ENCODE measurements around the gene HCRTR1.
"Not testable (repeated sequence)": the region's sequence is repeated elsewhere in the genome, so short reads cannot be mapped to it uniquely, and the experiment has no call there.

The HCRTR1 gene

DNA sequence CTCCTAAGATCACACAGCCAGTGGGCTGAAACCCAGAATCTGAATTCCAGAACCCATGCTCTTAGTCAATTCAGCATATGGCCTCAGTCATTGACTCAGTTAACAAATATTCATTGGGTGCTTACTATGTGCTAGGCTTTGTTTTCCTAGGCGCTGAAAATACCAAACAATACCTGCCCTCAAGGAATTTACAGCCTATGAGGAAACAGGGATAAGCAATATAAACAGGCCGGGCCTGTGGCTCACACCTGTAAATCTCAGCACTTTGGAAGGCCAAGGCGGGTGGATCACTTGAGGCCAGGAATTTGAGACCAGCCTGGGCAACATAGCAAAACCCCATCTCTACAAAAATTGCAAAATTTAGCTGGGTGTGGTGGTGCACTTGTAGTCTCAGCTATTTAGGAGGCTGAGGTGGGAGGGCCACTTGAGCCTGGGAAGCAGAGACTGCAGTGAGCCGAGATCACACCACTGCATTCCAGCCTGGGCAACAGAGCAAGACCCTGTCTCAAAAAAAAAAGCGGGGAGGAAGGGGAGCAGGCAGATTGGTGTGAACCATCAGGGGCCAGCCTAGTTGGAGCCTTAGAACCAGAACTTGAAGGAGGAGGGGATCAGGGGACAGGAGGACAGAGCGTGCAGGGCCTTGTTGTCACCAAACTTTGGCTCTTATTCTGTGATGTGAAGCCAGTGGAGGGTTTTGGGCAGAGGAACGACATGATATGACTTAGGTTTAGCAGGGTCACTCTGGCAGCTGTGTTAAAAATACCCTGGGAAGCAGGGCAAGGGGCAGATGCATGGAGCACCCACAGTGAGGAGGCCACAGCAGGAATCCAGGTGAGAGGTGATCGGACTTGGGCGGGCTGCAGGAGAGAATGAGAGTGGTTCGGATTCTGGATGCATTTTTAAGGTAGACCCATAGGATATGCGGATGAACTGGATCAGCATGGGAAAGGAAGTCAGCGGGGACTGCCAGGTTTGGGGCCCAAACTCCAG is 35.4 kb upstream of the HCRTR1 start:
- no peak for DNase-seq (ENCODE audit: low read depth)

DNA sequence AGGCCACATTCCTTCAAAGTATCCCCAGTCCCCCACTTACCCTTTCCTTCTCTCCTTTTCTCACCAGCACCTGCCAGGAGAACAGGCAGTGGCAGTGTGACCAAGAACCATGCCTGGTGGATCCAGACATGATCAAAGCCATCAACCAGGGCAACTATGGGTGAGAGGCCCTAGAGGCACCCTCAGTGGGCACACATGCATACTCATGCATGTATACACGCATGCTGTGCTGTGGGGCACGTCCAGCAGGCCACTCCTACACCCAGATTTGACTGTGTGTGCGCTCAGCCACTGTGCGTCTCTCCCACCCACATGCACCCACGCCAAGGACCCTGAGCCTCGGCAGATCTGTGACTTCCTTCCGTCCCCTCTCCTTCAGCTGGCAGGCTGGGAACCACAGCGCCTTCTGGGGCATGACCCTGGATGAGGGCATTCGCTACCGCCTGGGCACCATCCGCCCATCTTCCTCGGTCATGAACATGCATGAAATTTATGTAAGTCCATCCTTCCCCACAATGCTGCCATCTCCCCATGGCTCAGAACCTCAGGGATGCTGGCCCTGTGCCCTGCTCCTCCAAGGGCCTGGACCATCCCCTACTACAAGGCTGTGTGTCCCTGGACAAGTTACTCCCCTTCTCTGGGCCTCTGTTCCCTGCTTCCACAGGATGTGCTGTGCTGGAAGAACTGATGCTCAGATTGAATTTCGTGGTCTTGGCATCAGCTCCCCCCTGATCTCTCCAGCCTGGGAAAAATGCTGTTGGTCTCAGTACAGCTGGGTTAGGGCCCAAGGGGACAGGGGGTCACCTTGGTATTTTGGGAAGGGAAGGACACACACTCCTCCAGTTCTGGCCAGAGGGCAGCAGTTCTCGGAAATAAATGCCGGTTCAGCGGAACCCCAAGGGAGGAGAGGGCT is 34.2 kb upstream of the HCRTR1 start:
- DNase-seq (ENCODE audit: low read depth) = no peak

DNA sequence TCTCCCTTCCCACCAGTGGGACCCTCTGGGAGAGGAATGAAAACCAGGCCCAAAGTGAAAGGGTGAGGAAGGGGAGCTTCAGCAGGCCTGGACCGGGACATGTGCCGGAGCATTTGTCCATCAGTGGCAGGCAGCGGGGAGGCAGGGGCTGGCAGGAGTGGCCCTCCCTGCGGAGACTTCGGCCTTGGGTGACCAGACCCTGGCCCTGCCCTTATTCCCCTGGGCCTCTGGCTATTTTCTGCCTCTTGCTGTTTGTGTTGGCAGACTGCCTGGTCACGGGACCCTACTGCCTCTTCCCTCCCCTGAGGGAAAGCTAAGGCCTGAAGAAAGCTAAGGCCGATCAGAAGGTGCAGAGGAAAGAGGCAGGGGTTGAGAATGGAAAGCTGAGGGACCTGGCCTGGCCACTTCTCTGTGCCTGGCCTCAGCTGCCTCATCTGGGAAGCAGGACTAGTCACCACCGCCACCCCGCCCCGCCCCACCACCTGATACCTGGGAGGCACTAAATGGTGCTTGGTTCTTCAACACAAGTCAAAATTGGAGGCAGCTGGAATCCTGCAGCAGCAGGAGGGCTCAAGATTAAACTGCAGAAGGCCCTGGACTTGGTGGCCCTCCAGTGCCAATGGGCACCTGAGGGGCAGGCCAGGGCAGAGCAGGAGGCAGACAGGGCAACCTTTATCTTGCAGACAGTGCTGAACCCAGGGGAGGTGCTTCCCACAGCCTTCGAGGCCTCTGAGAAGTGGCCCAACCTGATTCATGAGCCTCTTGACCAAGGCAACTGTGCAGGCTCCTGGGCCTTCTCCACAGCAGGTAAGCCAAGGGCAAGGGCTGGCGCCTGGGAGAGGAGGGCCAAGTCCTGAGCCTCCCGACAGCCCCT is 33.3 kb upstream of the HCRTR1 start:
- no peak for DNase-seq (ENCODE audit: low read depth)

DNA sequence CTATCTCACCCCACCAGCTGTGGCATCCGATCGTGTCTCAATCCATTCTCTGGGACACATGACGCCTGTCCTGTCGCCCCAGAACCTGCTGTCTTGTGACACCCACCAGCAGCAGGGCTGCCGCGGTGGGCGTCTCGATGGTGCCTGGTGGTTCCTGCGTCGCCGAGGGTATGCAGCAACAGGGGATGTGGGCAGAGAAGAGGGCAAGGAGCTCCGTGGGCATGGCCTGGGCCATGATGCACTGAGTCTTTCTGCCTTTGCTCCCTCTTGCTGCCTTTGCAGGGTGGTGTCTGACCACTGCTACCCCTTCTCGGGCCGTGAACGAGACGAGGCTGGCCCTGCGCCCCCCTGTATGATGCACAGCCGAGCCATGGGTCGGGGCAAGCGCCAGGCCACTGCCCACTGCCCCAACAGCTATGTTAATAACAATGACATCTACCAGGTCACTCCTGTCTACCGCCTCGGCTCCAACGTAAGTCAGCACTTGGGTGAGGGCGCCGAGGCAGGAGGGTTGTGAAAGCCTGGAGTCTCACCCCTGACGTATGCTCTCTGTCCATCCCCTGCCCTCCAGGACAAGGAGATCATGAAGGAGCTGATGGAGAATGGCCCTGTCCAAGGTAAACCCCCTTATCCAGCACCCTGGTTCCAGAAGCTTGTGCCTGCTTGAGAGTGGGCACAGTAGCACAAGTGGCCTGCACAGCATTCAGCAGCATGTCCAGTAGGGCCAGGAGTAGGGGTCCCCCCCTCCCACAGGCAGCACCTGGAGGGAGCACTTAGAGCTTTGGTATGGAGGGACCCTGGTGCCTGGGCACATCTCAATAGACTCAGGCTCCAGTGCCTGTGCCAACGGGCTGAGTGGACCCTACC is 32.4 kb upstream of the HCRTR1 start:
- DNase-seq (ENCODE audit: low read depth) = no peak

DNA sequence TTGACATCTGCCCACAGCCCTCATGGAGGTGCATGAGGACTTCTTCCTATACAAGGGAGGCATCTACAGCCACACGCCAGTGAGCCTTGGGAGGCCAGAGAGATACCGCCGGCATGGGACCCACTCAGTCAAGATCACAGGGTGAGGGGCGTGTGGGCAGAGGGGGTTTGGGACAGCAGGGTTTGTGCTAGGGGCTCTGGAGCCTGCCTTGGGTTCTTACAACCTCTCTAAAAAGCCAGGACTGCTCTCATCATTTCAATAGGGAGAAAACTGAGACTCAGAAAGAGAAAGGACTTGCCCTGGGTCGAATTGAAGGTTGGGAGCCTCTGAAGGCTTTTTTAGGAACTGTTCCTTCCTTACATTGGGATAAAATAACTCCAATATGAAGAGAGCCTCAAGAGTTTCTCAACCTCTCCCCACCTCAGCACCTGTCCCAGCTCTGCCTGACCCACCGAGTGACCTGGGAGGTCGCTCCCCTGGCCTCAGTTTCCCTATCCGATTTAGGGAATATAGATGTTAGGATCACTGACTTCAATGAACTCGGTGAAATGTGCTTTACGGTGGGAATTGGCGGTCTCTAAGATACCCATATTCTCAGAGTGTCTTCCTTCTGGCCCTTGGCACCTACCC is 31.6 kb upstream of the HCRTR1 start:
- no peak for DNase-seq (ENCODE audit: low read depth)

DNA sequence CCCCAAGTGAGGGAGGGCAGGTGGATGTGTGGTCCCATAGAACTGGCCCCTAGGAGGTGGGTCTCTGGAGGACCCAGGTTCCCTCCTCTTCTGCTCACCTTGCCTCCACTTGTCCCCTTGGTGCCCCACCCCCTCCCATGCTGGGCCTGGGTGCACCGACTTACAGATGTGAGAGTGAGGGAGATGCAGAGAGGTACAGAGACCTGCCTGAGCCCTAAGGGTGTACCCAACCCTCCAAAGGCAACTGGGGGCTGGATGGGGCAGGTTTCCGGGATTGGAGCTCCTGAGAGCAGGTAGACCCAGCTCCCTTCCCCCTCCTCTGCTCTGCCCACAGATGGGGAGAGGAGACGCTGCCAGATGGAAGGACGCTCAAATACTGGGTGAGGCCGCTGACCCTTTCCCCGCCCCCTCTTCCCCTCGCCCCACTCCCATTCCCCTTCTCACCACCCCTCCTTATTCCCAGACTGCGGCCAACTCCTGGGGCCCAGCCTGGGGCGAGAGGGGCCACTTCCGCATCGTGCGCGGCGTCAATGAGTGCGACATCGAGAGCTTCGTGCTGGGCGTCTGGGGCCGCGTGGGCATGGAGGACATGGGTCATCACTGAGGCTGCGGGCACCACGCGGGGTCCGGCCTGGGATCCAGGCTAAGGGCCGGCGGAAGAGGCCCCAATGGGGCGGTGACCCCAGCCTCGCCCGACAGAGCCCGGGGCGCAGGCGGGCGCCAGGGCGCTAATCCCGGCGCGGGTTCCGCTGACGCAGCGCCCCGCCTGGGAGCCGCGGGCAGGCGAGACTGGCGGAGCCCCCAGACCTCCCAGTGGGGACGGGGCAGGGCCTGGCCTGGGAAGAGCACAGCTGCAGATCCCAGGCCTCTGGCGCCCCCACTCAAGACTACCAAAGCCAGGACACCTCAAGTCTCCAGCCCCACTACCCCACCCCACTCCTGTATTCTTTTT is 30.8 kb upstream of the HCRTR1 start:
- DNase-seq (ENCODE audit: low read depth) = no peak

DNA sequence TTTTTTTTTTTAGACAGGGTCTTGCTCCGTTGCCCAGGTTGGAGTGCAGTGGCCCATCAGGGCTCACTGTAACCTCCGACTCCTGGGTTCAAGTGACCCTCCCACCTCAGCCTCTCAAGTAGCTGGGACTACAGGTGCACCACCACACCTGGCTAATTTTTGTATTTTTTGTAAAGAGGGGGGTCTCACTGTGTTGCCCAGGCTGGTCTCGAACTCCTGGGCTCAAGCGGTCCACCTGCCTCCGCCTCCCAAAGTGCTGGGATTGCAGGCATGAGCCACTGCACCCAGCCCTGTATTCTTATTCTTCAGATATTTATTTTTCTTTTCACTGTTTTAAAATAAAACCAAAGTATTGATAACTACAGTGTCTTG is 30.2 kb upstream of the HCRTR1 start:
- DNase-seq (ENCODE audit: low read depth) = not testable (repeated sequence)

DNA sequence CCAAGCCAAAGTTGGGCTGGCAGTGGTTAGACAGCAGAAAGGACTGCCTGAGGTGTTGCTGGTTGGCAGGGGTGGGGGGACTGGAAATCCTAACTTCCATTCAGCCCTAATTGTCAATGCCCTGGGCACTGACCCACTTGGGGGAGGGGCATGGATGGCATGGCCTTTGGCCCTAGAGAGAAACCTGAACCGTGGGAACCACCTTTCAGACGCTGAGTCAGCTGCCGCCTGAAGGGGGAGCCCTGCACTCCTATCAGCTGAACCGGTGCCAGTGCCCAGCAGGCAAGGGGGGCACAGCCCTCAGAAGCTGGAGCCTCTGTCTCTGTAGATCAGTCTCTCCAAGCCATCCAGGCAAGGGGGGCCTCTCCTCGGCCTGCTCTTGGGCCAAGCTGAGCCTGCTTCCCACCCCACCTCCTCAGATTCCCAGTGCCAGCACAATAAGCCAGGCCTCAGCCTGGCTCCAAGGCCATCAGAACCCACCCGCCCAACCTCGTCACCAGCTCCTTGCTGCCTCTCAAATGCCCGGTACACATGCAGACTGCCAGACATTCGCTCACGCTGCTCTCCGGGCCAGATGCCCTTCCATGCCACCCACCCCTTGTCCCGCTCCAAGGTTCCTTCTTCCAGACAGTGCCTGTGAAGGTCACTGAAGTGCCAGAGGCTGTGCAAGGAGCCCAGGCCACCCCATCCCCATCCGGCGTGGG is 29.6 kb upstream of the HCRTR1 start:
- DNase-seq (ENCODE audit: low read depth) = peak; percentile 10

DNA sequence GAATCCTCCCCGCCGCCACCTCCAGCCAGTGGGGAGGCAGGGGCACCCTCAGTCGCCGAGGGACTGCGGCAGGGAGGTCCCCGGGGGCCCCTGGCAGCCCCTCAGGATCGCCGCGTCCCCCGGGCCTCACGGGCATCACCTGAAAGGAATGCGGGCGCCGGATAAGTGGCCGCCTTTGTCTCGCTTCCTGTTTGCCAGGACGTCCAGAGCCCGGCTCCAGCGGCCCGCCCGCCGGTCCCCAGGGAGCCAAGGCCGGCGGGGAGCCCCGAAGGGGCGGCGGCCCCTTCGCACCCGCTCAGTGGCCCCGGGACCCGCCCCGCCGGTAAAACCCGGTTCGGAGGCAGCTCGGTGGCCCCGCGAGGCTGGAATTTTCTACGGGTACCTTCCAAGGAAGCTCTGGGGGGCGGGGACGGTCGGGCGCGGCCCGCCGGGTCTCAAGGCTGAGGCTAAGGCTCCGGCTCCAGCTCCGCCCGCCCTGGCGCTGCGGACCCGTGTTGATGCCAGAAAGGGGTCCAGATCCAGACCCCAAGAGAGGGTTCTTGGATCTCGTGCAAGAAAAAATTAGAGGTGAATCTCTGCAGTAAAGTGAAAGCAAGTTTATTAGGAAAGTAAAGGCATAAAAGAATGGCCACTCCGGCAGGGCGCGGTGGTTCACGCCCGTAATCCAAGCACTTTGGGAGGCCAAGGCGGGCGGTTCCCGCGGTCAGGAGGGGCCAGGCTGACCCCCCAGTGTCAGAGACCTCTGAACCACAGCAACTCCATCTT is 28.6 kb upstream of the HCRTR1 start:
- no peak for DNase-seq (ENCODE audit: low read depth)

DNA sequence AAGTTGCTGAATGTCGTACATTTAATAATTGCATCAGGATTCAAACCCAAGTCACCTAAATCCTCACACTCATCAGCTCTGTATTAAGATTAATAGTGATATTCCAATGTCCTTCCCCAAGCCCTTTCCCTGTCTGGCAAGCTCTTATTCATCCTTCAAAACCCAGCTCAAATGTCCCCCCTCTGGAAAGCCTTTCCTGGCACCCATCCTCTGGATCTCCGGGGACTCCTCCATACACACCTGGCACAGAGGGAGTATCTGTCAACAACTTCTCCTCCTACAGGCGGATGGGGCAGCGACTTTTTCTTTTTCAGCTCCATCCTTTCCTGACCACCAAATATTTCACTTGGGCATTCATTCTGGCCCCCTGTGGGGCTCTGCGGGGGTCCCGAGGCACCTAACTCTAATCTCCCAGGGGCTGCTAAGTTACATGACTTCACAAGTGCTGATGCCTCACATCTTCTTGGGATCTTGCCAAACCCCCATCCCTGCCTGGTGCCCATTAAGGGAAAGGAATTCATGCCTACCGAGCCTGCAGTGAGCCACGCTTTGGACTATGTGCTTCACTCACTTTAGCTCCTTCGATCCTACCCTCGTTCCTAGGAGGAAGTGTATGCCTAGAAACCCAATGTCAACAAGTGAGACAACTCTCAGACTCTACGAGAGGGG is 25.9 kb upstream of the HCRTR1 start:
- DNase-seq (ENCODE audit: low read depth) = no peak

DNA sequence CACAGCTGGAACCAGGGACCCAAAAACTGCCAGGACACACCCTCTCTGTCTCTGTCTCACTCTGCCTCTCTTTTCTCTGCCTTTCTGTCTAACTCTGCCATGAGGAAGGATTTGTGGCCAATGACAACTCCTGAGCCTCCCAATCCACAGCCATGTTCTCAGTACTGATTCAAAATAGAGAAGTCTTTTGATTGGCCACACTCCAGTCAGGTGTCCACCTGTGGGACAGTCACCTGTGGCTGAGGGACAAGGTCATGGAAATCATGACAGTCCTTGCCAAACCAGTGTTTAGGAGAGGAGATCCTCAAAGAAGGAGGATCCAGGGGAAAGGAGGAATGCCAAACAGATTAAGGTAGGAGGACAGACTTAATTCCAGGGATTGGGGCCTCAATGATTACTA is 25.4 kb upstream of the HCRTR1 start:
- no peak for DNase-seq (ENCODE audit: low read depth)

DNA sequence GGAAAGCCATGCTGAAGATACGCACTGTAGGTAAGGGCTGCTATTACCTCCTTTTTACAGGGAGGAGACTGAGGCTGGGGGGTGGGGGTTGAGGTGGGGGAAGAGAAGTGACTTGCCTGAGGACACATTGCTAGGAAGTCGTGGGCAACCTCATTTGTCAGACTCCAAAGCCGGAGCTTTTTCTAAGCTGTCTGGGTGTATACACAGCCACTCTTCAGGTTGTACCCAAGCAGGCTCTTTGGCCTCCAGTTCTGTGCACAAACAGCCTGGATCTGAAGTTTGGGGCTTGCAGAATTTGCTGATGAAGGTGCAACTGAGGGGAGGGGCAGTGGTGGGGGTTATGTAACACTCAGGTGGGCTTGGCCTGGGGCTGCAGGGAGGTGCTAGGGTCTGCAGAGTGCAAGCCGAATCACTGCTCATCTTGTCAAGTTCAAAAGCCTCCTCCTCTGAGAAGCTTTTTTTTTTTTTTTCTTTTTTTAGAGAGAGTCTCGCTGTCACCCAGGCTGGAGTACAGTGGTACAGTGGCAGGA is 24.3 kb upstream of the HCRTR1 start:
- no peak for DNase-seq (ENCODE audit: low read depth)

DNA sequence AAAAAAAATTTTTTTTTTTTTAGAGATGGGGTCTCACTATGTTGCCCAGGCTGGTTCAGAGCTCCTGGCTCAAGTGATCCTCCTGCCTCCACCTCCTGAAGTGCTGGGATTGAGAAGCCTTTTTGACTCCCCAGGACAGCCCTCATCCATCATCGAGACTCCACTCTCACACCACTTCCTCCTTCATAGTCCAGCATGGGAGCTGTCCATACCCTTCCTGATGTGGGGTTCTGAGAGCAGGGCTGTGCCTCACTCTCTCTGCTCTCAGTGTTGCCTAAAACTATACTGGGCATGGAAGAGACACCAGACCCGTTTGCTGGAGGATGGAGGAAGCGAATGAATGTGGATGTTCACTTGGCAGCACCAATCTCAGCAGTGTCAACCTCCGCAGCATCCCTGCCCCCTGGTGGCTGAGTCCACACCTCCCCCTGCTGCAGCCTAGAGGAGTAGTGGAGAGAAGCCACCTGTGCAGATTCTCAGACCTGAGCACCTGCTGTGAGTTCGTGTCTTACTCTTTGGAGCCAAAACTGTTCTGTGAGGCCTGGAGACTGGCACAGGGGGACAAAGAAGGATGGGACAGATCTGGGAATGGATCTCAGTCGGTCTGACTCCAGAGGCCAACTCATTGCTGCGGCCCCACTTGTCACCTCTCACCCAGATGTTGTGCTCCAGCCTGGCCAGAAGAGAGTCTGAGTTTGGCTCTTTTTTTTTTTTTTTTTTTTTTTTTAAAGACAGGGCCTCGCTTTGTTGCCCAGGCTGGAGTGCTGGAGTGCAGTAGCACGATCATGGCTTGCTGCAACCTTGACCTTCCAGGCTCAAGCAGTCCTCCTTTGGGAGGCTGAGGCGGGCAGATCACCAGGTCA is 23.5 kb upstream of the HCRTR1 start:
- DNase-seq (ENCODE audit: low read depth) = peak; percentile 64

DNA sequence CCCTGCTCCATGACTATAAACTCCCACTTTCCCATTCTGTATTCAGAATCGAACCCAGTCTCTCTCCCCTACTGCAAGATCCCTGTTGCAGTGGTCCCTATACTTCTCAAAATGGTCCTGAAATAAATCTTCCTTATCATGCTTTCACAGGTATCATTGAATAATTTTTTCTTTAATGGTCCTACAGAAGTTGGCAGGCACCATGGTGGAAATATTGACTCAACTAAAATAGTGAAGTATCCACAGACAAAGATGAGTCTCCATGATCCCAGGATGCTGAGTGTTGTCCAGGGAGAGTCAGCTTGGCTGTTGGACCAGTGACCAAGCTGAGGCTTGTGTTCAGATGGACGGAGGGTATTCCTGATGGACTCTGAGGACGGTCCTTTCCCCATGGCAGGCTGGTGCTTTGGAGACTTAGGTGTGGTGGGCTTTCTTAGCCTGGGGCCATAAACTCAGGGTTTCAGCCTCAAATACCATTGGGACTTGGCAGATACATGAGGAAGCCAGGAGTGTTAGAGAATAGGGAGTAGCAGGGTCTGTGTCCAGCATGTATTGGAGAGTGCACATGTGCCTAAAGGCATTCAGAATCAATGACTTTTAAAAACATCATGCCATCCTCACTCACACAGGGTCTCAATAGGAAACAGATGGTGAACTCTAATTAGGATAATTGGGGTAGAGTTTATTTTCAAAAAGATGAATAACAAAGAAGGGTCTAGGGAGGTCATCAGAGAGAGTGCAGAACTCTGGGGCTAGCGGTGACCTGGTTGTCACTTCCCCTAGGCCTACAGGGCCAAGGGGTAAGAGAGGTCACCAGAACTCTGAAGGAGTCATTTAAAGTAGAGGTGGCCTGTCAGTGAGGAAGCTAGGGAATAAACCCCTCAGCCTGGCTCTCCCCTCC is 21.4 kb upstream of the HCRTR1 start:
- DNase-seq (ENCODE audit: low read depth) = no peak

DNA sequence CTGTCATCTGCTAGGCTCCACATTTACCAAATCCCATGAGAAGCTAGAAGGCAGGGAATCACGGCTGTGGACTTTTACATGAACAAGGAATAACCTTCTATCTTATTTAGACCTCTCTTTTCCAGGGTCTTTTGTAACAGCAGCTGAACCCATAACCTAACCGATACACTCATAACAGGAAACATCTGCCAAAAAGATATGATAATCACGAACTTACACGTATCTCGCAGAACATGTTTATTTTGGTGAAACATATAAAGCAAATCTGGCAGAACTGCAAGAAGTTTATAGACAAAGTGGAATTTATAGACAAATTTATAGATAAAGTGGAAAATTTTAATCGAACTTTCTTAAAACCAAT is 20.8 kb upstream of the HCRTR1 start:
- no peak for DNase-seq (ENCODE audit: low read depth)
